H9 (cell line): ENCODE data around the gene VAV3. TPM values are rescaled to one million over a fixed set of nuclear protein-coding genes. Genes with fewer than 3 reads are reported as not detected.

Experiments used
- DNase-seq: peaks from one replicate; pipeline ENCODE4 v3.0.0-alpha.2; 2017
- H2AFZ ChIP-seq: one replicate; pipeline ENCODE4 v1.6.1; 2013; ENCODE audit warnings: mild to moderate bottlenecking, low read length, control low read depth, moderate library complexity
- H2AK5ac ChIP-seq: 2 replicates; pipeline ENCODE4 v1.6.1; 2013; ENCODE audit warnings: low read length, control low read depth, mixed read lengths; ENCODE audit not compliant: insufficient read length
- H2BK120ac ChIP-seq: one replicate; pipeline ENCODE4 v1.6.1; 2013; ENCODE audit warnings: low read depth, mild to moderate bottlenecking, low read length, control low read depth, inconsistent platforms; ENCODE audit not compliant: poor library complexity, severe bottlenecking
- H2BK12ac ChIP-seq: 2 replicates; pipeline ENCODE4 v1.6.1; 2013; ENCODE audit warnings: low read length, control low read depth, mixed read lengths, low read depth; ENCODE audit not compliant: insufficient read length
- H2BK15ac ChIP-seq: 2 replicates; pipeline ENCODE4 v1.6.1; 2013; ENCODE audit warnings: low read depth, low read length, control low read depth
- H2BK20ac ChIP-seq: one replicate; pipeline ENCODE4 v1.6.1; 2013; ENCODE audit warnings: low read depth, mild to moderate bottlenecking, low read length, control low read depth, inconsistent platforms; ENCODE audit not compliant: poor library complexity, severe bottlenecking
- H2BK5ac ChIP-seq: 2 replicates; pipeline ENCODE4 v1.6.1; 2013; ENCODE audit warnings: low read length, control low read depth, mixed read lengths; ENCODE audit not compliant: insufficient read length
- H3K14ac ChIP-seq: 2 replicates; pipeline ENCODE4 v1.6.1; 2013; ENCODE audit warnings: low read length, control low read depth; ENCODE audit not compliant: insufficient read depth
- H3K18ac ChIP-seq: 2 replicates; pipeline ENCODE4 v1.6.1; 2013; ENCODE audit warnings: low read depth, mild to moderate bottlenecking, mixed read lengths, low read length, control low read depth; ENCODE audit not compliant: insufficient read length
- H3K23ac ChIP-seq: 2 replicates; pipeline ENCODE4 v1.6.1; 2013; ENCODE audit warnings: low read length, control low read depth, mixed read lengths, low read depth; ENCODE audit not compliant: insufficient read length
- H3K23me2 ChIP-seq: 2 replicates; pipeline ENCODE4 v1.6.1; 2013; ENCODE audit warnings: low read depth, mild to moderate bottlenecking, mixed read lengths, low read length, control low read depth; ENCODE audit not compliant: insufficient read length, poor library complexity, severe bottlenecking
- H3K27ac ChIP-seq: 2 replicates; pipeline ENCODE4 v1.5.1; 2013; ENCODE audit warnings: low read length, control low read depth, mixed read lengths, low read depth; ENCODE audit not compliant: insufficient read length
- H3K27me3 ChIP-seq: 2 replicates; pipeline ENCODE4 v1.6.1; 2013; ENCODE audit warnings: low read length, control low read depth, inconsistent platforms; ENCODE audit not compliant: insufficient read depth
- H3K4ac ChIP-seq: 2 replicates; pipeline ENCODE4 v1.6.1; 2013; ENCODE audit warnings: low read depth, mild to moderate bottlenecking, control low read depth, inconsistent platforms, low read length, moderate library complexity
- H3K4me1 ChIP-seq: 2 replicates; pipeline ENCODE4 v1.6.1; 2013; ENCODE audit warnings: low read length, control low read depth, inconsistent platforms; ENCODE audit not compliant: insufficient read depth
- H3K4me2 ChIP-seq: 2 replicates; pipeline ENCODE4 v1.6.1; 2013; ENCODE audit warnings: low read length, control low read depth, mixed read lengths; ENCODE audit not compliant: insufficient read length, insufficient read depth
- H3K56ac ChIP-seq: 2 replicates; pipeline ENCODE4 v1.6.1; 2013; ENCODE audit warnings: low read depth, mild to moderate bottlenecking, mixed read lengths, low read length, control low read depth; ENCODE audit not compliant: insufficient read length
- H3K79me1 ChIP-seq: 2 replicates; pipeline ENCODE4 v1.6.1; 2013; ENCODE audit warnings: low read depth, mild to moderate bottlenecking, moderate library complexity, low read length, control low read depth, inconsistent platforms; ENCODE audit not compliant: insufficient read depth, poor library complexity, severe bottlenecking
- H3K79me2 ChIP-seq: 2 replicates; pipeline ENCODE4 v1.6.1; 2013; ENCODE audit warnings: low read length, control low read depth, inconsistent platforms; ENCODE audit not compliant: insufficient read depth
- H3K9ac ChIP-seq: 2 replicates; pipeline ENCODE4 v1.6.1; 2013; ENCODE audit warnings: low read length, control low read depth, mixed read lengths; ENCODE audit not compliant: insufficient read length; ENCODE audit errors: extremely low read depth
- H3K9me3 ChIP-seq: one replicate; pipeline ENCODE4 v1.6.1; 2013; ENCODE audit warnings: low read depth, low read length, inconsistent platforms; ENCODE audit not compliant: control insufficient read depth
- H3T11ph ChIP-seq: one replicate; pipeline ENCODE4 v1.6.1; 2013; ENCODE audit warnings: mild to moderate bottlenecking, low read length, control low read depth, inconsistent platforms
- H4K20me1 ChIP-seq: one replicate; pipeline ENCODE4 v1.6.1; 2013; ENCODE audit not compliant: control insufficient read depth, insufficient read length, insufficient read depth
- H4K5ac ChIP-seq: 2 replicates; pipeline ENCODE4 v1.6.1; 2013; ENCODE audit warnings: low read depth, mild to moderate bottlenecking, mixed read lengths, low read length, control low read depth; ENCODE audit not compliant: insufficient read length
- H4K8ac ChIP-seq: replicated peaks from 2 replicates; pipeline ENCODE4 v1.6.1; 2013; ENCODE audit warnings: low read length, control low read depth, mixed read lengths, low read depth; ENCODE audit not compliant: insufficient read length
- H4K91ac ChIP-seq: 2 replicates; pipeline ENCODE4 v1.6.1; 2013; ENCODE audit warnings: low read depth, mild to moderate bottlenecking, moderate library complexity, mixed read lengths, low read length, control low read depth; ENCODE audit not compliant: insufficient read length
- H3K27ac Mint-ChIP-seq, 3 experiments: 2 replicates in 2 of 3; 3 replicates in 1 of 3; pipeline ENCODE4 v1.8.0; 2020 to 2021; ENCODE audit warnings: mixed read lengths in 3 of 3, mild to moderate bottlenecking in 1 of 3, moderate library complexity in 1 of 3
- H3K27me3 Mint-ChIP-seq: 2 replicates; pipeline ENCODE4 v1.8.0; 2021; ENCODE audit warnings: low read depth, mild to moderate bottlenecking, moderate library complexity, mixed read lengths
- H3K36me3 Mint-ChIP-seq, 3 experiments: 2 replicates in 2 of 3; 3 replicates in 1 of 3; pipeline ENCODE4 v1.8.0; 2020 to 2021; ENCODE audit warnings: low read depth in 3 of 3, mixed read lengths in 3 of 3; ENCODE audit not compliant: insufficient read depth in 1 of 3
- H3K4me1 Mint-ChIP-seq, 2 experiments: 2 replicates each; pipeline ENCODE4 v1.8.0; 2020; ENCODE audit warnings: mixed read lengths in 2 of 2
- H3K4me3 Mint-ChIP-seq, 2 experiments: 2 replicates in 1 of 2; 3 replicates in 1 of 2; pipeline ENCODE4 v1.8.0; 2020 to 2021; ENCODE audit warnings: mild to moderate bottlenecking in 2 of 2, mixed read lengths in 2 of 2, moderate library complexity in 1 of 2
- H3K9me3 Mint-ChIP-seq, 2 experiments: 2 replicates in 1 of 2; 3 replicates in 1 of 2; pipeline ENCODE4 v1.8.0; 2020; ENCODE audit warnings: mild to moderate bottlenecking in 2 of 2, mixed read lengths in 2 of 2, moderate library complexity in 1 of 2
- CTCF ChIP-seq: fragments of 200-600 bp; sonication (generic); conservative IDR thresholded peaks from 3 replicates; pipeline ENCODE4 v1.8.0; 2021; ENCODE audit warnings: antibody characterized with exemption, mild to moderate bottlenecking
- WGBS: extraction: QIAGEN DNeasy Blood & Tissue Kit; methylation state at CpG from one replicate; pipeline ENCODE4 v1.1.7; 2013; ENCODE audit warnings: missing lambda C conversion rate, low lambda C conversion rate, mixed read lengths; ENCODE audit not compliant: insufficient read length; ENCODE audit errors: extremely low coverage; 5-methylcytosine and 5-hydroxymethylcytosine counted together
- total RNA-seq: library from RNA; stranded (reverse); gene quantifications from 2 replicates; pipeline ENCODE4 v1.2.1, GENCODE V29; 2021

Gene VAV3
- total RNA-seq, 1 experiment from 2014 or later, result 5.1 TPM

DNA sequence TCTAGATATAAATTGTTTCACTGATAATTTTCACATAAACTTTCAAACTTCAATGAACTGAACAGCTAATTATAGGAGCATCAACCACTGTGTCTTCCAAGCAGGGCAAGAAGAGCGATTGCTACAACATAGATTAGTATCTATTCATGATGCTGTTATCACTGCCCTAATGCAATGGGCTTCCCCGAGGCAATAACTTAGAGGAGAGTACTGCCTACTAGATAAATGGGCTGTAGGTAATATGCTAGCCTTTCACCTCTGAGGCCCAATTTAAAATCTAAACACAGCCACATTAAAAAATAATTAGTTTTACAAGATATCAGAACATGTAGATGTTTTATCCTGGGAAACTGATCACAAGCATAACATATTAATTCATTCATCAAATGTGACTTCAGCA, 318.0 kb downstream of the VAV3 start:
- Mint-ChIP-seq H3K9me3 (no peaks in the 10 kb centered on the region), H3K27ac (no peak overlapping the region), H3K4me3 (no peak overlapping the region), H3K27me3 (no peaks in the 10 kb centered on the region), H3K36me3 (no peaks in the 10 kb centered on the region), H3K4me1 (no peaks in the 10 kb centered on the region)
- Histone ChIP-seq H3K9ac (no peak overlapping the region), H3K23me2 (no peaks in the 10 kb centered on the region), H4K20me1 (no peaks in the 10 kb centered on the region), H2BK5ac (no peak overlapping the region), H3K4me1 (no peaks in the 10 kb centered on the region), H3K9me3 (no peaks in the 10 kb centered on the region), H3K23ac (no peak overlapping the region), H3K27me3 (no peaks in the 10 kb centered on the region), H3K79me2 (no peaks in the 10 kb centered on the region), H2BK120ac (no peak overlapping the region), H3K14ac (no peak overlapping the region), H3K4me2 (no peak overlapping the region), H3K4ac (no peak overlapping the region), H2BK12ac (no peak overlapping the region), H3K18ac (no peak overlapping the region), H2AFZ (no peak overlapping the region), H2AK5ac (no peak overlapping the region), H4K91ac (no peak overlapping the region), H4K8ac (no peak overlapping the region), H3K56ac (no peak overlapping the region), H2BK15ac (no peak overlapping the region), H4K5ac (no peak overlapping the region), H3K79me1 (no peaks in the 10 kb centered on the region), H3T11ph (no peak overlapping the region), H3K27ac (no peak overlapping the region), H2BK20ac (no peak overlapping the region)
- no peak for DNase-seq
- WGBS, result no CpG with 5 or more reads among the region's 2 CpGs
- no peak for TF ChIP-seq CTCF
